Caki2 (cell line): Measurements from ENCODE around the gene TBX6. TPM values are rescaled to one million over a fixed set of nuclear protein-coding genes. Genes with fewer than 3 reads are reported as not detected.

Source experiments
- DNase-seq: peaks from one replicate; pipeline ENCODE4 v3.0.0-alpha.2; 2015; ENCODE audit warnings: low read depth
- in situ Hi-C: cut with HindIII; loops from 2 replicates; pipeline ENCODE4 v1.10.0; 2016; ENCODE audit warnings: low sequenced_read_pairs, low pct_unique_long_range_greater_than_20kb, mixed read lengths
- total RNA-seq: library from RNA; depleted of rRNA; stranded (reverse); fragments of >200 nt; shearing (Covaris generic); gene quantifications from 2 replicates; pipeline ENCODE4 v1.2.3, GENCODE V29; 2014; ENCODE audit warnings: low replicate concordance

Gene TBX6
- total RNA-seq, 1 experiment from 2014 or later = 0.24 TPM

DNA sequence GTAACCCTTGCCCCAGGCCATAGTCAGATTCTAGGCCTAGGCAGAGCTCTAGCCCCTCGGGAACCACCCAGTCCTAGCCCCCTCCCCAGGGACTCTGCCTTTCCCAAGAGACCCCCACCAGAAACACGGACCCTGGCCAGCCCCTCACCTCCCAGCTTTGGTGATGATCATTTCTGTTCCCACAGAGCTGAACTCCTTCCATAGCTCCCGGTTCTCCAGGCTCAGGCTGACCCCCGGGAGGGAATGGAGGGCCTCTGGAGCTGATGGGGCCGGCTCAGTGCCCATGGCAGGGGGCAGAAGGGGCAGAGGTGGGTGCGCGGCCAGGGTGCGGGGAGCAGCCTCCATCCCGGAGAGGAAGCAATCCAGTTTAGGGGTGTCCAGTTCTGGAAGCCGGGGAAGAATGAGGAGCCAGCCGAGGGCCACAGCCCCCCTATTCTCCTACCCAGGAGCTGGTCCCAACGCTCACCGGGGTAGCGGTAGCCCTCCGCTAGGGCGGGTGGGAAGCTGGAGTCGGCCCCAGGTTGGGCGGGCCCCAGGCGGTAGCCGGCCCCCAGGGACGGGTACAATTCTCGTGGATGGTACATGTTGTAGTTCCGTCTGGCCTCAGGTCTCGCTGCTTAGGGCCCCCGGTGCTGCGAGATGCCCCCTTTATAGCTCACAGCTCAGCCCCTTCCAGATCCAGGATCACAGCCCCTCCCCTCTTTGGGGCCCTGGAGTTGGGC is 953 bp downstream of the TBX6 start:
- in situ Hi-C loops = no loop called here
- DNase-seq = no peak

DNA sequence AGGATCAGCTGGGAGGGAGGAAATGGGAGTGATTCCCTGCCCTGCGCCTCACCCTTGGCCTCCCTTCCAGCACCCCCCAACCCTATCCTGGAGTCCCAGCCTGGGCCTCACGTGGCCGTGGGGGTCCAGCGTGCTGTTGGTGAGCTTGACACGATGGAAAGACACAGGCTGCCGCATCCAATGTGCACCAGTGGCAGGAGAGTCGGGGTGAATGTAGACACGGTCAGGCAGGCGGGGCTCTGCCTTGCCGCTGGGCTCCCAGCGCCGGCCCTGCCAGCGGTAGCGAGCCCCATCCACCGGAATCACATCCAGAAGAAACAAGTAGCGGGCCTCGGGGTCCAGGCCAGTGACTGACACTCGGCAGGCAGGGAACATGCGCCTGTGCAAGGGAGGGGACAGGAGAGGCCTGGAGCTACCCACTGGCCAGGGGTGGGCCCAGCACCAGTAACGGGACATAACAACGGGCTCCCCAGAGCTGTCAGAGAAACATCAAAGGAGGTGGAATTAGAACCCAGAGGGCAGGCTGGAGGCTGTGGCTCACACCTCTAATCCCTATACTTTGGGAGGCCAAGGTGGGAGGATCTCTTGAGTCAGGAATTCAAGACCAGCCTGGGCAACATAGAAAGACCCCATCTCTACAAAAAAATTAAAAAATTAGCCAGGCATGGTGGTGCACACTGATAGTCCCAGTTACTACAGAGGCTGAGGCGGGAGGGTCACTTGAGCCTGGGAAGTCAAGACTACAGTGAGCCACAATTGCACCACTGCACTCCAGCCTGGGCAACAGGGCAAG is 2.7 kb downstream of the TBX6 start:
- in situ Hi-C loops = no loop called here
- DNase-seq = no peak

DNA sequence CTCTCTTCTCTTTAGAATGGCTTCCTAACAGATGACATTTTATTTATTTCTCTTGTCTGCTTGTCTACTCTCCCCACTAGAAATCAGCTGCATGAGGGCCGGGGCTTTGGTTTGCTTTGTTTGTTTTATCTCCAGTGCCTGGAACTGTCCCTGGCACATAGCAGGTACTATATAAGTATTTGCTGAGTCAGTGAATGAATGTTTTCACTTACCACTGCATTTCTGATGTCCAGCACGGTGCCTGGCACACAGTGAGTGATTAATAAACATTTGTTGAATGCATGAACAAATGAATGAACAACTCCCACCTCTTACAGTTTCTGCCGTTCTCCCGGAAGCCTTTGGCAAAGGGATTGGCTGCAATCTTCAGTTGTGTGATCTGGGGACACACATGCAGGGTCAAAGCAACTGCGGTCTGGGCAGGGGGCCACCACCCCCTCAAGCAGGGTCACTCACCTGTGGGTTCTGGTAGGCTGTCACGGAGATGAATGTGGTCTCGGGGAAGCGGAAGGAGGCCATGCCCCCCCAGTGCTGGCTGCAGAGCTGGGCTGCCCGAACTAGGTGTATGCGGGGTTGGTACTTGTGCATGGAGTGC is 3.4 kb downstream of the TBX6 start:
- in situ Hi-C loops = no loop called here
- no peak for DNase-seq

DNA sequence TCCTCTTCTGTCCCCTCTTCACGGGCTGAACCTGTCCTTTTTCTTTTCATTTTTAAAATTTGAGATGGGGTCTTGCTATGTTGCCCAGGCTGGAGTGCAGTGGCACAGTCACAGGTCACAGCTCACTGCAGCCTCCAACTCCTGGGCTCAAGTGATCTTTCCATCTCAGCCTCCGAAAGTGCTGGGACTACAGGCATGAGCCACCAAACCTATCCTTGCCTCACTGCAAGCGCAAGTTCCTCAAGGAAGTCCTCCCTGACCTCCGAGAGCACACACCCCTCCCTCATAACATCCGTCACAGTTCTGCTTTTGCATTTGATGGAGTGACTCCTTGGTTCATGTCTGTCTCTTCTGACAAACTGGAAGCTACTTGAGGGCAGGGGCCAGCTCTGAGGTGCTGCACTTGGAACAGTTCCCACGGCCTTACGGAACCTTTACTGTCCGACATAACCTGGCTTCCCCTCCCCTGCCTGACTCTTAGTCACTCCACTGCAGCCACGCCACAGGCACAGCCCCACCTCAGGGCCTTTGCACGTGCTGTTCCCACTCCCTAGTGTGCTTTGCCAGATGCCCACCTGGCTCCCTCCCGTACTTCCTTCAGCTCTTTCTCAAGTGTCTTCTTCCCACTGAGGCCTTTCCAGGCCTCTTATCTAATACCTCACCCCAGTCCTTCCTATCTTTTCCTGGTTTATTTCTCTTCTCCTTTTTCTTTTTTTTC is 4.4 kb downstream of the TBX6 start:
- in situ Hi-C loops = no loop called here
- no peak for DNase-seq

DNA sequence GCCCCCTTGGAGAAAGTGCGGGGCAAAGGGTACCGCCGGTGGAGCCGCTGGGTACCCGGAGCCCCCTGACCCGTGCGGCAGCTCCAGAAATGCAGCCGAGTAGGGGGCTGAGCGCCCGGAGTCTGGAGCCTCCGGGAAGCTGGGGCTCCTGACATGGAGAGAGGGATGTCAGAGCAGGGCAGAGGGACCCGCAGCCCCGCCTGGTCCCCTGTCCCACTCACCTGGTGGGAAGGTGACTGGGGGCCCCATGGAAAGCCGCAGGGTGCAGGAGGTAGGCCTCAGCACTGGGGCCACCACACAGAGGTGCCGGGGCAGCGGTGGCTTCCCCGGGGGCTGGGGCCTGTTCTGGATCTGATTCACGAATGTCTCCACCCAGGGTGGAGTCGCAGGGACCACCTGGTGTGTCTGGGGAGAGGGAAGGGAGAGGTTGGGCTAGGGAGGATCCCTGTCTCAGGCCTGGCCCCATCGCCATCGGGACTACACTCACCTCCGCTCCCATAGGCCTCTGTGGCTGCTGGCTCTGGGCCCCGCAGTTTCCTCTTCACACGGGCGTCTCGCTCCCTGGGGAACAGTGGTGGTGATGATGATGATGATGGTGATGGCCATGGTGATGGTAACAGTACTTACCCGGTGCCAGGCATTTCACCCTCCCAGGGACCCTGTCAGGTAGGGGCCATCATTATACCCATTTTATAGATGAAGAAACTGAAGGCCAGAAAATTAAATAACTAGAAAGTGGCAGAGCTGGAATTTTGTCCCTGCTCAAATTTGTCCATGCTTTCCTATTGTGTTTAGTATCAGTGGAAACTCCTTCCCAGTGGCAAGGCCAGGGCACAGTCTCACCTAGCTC is 5.2 kb downstream of the TBX6 start:
- no peak for DNase-seq
- in situ Hi-C loops = no loop called here

DNA sequence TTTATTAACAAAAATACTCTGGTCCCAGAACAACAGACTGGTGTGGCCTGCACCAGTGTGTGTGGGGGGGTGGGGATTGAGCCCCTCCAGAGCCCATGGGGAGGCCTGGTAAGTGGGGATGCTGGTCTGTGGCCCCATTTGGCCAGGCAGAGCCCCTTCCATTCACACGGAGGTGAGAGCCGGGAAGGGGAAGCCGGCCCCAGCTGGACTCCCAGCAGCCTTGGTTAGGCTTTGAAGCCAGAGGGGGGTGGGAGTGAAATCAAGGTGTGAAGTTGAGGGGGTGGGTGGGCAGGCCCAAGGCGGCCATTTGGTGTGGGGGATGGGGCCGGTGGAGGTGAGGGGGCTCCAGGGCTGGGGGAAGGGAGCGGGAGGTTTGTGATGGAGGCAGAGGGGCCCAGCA is 5.9 kb downstream of the TBX6 start:
- no peak for DNase-seq
- in situ Hi-C loops = no loop called here

DNA sequence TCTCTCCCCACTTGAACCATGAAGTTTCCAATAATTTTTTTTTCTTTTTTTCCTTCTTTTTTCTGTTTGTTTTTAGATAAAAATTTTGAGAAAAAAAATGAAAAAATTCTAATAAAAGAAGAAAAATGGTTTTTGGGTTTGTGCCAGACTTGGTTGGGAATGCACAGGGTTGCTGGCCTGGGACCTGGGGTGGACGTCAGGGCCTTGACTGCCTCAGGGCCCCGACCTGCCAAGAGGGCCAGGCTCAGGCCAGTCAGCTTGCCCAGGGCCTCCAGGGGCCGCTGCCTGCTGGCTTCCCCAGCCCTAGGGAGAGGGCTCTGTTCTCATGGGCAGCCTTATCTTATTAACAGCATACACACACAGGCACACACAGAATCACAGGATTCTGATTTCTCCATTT is 6.5 kb downstream of the TBX6 start:
- in situ Hi-C loops = no loop called here
- no peak for DNase-seq

DNA sequence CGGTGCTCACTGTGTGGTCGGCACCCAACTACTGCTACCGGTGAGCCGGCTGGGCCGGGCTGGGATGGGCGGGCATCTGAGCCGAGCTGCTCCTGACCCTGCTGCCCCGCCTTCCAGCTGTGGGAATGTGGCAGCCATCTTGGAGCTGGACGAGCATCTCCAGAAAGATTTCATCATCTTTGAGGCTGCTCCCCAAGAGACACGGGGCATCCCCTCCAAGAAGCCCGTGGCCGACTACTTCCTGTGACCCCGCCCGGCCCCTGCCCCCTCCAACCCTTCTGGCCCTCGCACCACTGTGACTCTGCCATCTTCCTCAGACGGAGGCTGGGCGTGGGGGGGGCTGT is 6.9 kb downstream of the TBX6 start:
- DNase-seq = no peak
- in situ Hi-C loops = no loop called here

DNA sequence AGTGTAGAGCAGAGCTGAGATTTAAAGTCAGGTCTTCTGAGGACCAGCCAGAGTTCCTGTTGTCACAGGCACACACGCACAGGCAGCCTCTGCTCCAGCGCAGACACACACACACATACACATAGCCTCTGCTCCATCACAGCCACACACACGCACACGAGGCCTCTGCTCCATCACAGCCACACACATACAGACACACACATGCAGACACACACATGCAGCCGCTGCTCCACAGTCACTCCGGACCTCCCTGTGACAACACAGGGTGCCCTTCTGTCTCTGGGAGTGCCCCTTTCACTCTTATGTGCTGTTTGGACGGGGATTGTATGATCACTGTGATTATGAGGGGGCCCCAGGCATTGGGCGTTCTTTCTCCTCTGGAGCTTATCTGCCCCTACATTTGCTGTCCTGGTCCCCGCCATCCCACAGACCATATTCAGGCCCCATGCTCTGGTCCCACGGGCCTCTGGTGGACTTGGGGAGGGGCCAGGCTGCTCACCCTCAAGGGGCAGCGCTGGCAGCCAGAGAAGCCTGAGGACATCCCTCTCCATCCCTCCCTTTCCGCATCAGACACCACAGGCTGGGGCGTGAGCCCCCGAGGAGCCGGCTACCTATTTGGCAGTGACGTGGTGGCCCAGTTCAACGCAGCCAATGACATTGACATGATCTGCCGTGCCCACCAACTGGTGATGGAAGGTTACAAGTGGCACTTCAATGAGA is 7.5 kb downstream of the TBX6 start:
- in situ Hi-C loops = no loop called here
- DNase-seq = no peak

DNA sequence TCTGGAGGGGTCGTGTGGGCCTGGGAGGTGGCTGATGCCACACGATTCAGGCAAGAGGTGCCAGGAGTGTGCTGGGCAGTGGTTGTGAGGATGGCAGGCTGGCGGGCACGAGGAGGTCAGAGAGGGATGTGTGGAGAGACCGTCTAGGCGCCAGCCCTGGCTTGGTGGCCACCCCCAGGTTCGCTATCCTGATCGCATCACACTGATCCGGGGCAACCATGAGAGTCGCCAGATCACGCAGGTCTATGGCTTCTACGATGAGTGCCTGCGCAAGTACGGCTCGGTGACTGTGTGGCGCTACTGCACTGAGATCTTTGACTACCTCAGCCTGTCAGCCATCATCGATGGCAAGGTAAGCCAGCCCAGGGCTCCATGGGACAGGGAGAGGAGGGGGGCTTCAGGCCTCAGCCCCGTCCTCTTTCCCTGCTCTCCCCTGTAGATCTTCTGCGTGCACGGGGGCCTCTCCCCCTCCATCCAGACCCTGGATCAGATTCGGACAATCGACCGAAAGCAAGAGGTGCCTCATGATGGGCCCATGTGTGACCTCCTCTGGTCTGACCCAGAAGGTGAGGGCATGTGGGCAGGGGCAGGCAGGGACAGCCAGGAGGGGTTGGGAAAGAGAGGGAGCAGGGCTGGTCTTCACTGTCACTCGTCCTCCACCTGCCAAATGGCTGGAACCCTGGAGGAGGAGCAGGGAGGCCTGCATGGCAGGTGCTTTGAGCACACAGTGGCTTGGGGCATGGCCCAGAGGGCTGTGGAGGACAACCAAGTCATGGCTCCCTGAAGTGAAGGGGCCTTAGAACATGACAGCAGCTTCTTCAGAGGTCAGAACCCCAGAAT is 8.3 kb downstream of the TBX6 start:
- in situ Hi-C loops = no loop called here
- no peak for DNase-seq

DNA sequence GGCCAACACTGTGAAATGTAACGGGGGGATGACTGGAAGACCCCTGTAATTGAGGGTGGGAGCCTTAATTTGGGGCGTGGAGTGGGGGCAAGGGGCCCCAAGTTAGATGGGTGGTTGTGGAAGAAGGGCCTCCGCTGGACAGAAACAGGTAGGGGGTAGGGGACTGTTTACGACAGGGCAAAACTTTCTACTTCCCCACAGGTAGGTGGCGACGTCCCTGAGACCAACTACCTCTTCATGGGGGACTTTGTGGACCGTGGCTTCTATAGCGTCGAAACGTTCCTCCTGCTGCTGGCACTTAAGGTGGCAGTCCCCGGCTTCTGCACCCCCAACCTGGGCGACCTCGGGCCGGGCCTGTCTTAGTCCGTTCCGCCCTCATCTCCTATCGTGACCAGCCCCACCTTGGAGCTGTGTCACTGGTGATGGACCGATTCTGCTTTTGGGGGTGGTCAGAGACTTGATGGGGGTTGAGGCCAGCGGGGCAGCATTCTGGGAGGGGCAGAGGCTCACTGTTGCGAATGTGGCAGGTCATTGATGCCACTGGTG is 9.1 kb downstream of the TBX6 start:
- in situ Hi-C loops = no loop called here
- DNase-seq = no peak

DNA sequence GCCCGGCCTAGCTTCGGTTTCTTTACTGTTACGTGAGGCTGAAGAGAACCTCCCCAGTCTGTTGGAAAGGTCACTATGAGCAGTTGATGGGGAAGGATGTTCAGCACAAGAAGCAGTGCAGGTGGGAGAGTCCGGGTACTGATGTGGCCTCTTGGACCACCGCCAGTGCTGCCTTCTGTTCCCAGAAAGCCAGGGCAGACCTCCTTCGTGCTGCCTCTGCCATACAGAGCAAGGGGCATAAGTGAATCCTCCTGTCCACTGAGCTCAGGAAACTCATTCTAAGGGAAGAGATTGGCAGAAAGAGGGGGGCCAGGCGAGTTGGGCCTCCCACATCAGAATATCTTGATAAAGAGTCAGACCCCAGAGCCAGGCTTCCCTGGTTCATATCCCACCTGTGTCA is 12.2 kb downstream of the TBX6 start:
- in situ Hi-C loops = no loop called here
- DNase-seq = no peak

DNA sequence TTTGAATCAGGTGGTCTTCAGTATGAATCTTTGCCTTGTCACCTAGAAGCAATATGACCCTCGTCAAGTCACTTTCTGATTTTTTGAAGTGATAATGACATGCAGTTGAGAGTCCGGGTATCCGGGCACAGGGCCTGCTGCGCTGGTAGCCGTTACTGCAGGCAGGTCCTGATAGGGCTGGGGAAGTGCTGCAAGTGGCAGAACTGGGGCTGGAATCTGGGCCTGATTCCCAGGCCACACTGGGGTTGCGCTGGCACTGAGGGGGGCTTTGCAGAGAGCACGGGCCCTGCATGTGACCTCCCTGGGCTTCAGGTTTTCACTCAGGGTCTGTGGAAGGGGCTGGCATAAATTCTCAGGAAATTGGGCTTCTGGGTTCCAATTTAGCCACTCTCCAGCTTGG is 13.0 kb downstream of the TBX6 start:
- in situ Hi-C loops = no loop called here
- no peak for DNase-seq

DNA sequence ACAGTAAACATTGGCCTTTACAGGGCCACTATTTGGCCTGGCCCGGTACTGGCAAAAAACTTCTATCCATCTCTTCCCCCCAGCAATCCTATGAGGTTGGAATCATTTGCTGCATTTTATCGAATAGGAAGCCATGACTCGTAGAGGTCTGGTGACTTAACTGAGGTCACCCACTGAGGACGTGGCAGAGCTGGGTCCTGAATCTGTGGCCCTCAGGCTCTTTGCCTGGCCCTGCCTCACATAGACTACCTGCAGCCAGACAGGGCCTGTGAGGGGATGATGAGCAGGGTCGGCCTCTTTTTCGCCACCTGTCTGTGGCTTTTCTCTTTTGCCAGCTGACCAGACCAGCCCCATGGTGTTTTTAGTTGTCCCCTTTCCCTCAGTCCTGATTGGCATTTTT is 14.1 kb downstream of the TBX6 start:
- DNase-seq = no peak
- in situ Hi-C loops = no loop called here

DNA sequence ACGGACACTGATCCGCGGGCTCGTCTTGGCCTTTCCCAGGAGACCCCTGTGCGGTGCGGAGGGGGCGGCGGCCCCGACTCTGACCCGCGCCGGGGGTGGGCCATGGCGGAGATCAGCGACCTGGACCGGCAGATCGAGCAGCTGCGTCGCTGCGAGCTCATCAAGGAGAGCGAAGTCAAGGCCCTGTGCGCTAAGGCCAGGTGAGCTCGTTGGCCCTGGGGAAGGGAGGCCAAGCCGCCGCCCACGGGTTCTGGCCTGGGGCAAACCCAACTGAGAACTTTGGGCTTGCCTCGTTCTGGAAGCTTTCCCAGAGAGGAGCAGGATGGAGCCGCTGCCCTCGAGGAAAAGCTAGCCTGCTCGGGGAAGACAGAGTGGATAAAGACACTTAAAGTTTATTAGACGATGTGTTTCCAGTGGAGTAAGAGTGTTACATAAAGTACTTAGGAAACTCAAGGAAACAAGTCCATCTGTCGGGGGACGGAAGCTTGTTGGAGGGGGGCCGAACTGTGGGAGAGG is 15.4 kb downstream of the TBX6 start:
- DNase-seq = no peak
- in situ Hi-C loops = no loop called here

DNA sequence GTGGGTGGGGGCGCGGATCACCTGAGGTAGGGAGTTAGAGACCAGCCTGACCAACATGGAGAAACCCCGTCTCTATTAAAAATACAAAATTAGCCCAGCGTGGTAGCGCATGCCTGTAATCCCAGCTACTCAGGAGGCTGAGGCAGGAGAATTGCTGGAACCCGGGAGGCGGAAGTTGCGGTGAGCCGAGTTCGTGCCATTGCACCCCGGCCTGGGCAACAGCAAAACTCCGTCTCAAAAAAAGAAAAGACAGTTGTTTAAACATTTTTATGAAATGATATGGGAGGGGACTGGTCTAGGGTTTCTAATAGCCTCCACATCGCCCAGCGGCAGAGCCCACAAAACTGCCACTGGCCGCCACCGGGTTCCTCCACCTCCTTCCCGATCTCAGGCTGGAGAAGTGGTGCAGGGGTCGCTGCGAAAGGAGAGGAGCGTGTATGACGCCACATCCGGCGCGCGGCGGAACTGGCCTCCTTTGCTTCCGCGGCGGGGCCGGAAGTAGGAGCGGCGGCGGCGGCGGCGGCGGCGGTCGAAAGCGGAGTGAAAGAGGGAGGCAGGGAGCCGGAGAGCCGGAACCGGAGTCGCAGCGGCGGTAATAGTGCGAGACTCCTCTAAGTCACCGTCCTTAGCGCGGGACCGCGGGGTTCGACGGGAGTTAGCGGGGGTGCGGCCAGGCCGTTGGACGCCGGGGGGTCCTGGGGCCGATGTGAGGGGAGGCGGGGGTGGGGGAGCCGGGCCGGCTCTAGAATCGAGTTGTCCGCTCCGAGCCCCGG is 16.0 kb downstream of the TBX6 start, which contains the start of gene PPP4C:
TSS of gene PPP4C (plus strand) at position 492 of the 773 bp plus-strand sequence. CDS start 384 bp downstream, outside the sequence.
- in situ Hi-C loops = no loop called here
- DNase-seq = peak; percentile 91
